ENCODE data around the gene ZBTB47.

DNA sequence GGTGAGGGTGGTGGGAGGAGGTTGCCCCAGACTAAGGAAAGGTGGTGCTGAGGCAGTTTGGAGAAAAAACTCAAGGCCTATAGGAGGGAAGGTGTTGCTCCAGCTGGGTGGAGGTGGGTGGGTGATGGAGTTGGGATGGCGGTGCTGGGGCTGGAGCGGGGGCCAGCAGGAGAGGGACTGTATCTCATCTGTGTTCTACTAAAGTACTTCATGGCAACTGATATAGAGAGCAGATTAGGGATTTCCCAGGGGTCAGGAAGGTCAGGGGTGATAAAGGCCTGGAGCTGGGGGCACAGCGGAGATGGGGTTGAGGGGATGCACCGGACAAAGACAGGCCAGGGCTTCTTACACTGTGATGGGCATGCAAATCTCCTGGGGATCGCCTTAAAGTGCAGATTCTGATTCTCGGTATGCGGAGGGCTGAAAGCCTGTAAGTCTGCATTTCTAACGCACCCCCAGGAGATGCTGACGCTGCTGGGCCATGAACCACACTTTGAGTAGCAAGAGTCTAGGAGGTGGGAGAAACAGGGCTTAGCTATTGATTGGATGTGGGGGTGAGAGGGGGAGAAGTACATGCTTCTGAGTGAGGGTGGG lies 36.0 kb downstream of the ZBTB47 start:
- TF ChIP-seq, protein P1, sequence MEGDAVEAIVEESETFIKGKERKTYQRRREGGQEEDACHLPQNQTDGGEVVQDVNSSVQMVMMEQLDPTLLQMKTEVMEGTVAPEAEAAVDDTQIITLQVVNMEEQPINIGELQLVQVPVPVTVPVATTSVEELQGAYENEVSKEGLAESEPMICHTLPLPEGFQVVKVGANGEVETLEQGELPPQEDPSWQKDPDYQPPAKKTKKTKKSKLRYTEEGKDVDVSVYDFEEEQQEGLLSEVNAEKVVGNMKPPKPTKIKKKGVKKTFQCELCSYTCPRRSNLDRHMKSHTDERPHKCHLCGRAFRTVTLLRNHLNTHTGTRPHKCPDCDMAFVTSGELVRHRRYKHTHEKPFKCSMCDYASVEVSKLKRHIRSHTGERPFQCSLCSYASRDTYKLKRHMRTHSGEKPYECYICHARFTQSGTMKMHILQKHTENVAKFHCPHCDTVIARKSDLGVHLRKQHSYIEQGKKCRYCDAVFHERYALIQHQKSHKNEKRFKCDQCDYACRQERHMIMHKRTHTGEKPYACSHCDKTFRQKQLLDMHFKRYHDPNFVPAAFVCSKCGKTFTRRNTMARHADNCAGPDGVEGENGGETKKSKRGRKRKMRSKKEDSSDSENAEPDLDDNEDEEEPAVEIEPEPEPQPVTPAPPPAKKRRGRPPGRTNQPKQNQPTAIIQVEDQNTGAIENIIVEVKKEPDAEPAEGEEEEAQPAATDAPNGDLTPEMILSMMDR (conservative IDR thresholded peaks at IDR 0.05), result no peak
- TF ChIP-seq ZFX (IDR thresholded peaks at IDR 0.05), result no peak

Data from C4-2B (cell line).